ENCODE measurements around the gene CDC42SE2.

The CDC42SE2 gene

DNA sequence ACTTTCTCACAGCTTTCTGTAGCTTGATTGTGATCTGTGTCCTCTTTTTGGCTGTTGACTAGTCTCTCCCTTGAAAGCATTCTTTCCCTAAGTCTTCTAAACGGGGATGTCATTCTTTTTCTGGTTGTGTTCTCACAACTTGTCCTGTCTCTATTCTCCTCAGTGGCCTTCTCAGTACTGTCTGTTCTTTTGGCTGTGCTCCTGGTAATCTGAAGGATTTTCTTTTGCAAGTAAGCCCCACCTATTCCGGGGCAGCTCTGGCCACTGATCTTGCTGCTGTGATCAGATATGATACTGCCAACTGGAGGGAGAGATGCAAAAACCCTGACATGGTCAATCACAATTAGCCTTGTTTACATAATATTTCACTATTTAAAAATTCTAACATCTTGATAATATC lies 172.2 kb downstream of the CDC42SE2 start:
- ATAC-seq (no peak), DNase-seq (no peak)

DNA sequence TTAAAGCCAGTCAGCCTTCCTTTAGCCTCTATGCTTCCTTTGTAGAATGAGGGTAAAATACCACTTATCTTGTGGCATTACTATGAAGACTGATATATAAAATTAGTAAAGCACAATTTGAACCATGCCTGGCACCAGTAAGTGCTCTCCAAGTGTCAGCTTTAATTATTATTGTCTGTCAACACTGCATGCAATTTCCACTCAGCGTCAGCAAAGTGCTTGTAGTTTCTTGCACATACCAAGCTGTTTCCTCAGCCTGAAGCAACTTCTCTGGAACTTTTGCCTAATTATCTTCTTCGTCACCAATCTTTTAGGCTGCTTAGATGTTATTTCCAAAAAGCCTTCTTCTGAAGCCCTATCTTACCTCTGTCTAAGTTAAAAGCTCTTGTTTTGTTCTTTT lies 177.3 kb downstream of the CDC42SE2 start:
- no peak for DNase-seq
- no peak for ATAC-seq

All from stimulated activated naive CD8-positive, alpha-beta T cell treated with anti-CD3 and anti-CD28 coated beads, Interleukin-15, Interleukin-2, amounts not matched to agents 100 U/mL and 50 U/mL, for 24 hours (primary cell).